NCI-H748 treated with DMSO at 0.1 percent for 48 hours (cell line): ENCODE data around the gene ACTN1.

Experiments used
- DNase-seq: peaks from one replicate; lab custom pipeline; 2025; lab: John Stamatoyannopoulos, UW

ACTN1 gene

DNA sequence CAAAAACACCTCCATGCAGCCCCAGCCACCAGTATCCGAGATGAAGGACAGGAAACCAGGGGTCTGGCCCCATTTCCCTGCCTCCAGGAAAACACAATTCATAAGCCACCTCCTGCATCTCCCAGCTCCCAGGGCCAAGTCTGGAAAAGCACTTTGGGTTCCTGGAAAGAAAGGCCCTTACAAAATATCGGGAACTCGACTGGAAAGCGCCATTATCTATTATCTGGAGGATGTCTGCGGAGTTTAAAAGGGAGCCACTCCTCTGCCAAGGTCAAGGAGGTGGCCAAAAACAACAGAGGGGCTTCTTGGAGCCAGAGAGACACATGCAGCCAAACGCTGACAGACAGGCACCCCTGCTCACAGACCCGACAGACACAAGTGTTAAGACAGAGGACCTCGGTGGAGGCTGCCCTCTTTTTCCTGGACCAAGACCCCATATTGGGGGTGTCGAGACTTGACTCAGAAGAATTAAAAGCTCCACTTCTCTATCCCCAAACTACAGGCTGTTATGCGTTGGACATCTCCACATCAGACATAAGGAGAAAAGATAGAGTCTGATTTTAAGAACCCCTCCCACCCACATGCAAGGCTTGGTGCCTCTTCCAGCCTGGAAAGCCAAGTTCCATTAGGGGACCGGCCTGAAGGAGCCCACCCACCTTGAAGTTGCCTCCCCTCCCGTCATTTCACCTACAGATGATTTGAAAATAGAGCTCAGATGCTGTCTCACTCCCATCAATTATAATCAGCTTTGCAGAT, 9.6 kb downstream of the ACTN1 start:
- DNase-seq, result no peak

DNA sequence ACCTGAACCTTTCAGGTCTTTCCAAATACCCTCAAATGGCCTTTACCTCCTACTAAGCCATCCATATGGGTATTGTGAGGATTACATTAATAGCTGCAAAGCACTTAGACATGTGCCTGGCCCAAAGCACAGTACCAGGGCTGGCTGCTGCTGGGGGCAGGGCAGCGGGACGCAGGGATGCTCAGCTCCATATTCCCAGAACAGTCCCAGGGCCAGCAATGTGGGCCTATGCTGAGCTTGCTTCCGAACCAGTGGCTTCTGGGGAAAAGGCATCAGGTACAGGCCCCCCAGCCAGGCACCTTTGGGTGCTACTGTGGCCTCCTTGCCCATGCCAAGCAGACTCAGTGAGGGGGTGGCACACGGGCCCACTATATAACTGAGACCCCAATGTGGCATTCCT, 10.4 kb downstream of the ACTN1 start:
- no peak for DNase-seq

DNA sequence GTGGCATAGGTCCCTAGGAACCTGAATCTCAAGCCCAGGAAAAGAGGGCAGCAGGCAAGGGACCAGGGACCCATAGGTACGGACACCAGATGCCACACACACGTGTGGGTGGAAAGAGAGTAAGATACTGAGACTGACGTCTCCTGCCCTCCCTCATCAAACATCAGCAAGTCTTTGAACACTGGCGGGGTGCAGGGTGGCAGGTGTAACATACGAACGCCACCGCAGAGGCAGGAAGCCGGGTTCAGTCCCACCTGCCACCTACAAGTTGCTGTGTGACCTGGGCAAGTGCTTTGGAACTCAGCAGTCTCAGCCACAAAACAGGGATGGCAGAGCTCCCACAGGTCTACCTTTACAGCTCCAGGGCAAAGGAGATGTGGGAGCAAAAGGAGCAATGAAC, 11.1 kb downstream of the ACTN1 start:
- no peak for DNase-seq

DNA sequence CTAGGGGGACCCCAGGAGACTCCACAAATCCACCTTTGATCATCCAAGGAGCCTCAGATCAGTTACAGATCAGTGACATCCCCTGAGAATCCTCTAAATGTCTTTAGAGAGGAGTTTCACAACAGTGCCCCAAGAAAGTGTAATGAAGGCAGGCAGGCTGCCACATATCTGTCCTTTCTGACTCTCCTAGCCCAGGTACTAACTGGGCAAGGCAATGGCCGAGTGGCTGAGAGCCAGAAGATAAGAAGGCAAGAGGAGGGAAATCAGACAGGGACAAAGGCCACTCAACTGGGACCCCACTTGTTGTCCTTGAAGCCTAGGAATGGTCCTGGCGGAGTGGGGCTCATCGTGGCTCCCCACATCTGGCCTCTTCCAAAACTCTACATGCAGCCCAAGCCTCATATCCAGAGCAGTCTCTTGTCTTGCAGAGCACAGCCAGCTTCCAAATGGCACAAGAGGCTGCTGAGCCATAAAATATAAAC, 11.6 kb downstream of the ACTN1 start:
- no peak for DNase-seq

DNA sequence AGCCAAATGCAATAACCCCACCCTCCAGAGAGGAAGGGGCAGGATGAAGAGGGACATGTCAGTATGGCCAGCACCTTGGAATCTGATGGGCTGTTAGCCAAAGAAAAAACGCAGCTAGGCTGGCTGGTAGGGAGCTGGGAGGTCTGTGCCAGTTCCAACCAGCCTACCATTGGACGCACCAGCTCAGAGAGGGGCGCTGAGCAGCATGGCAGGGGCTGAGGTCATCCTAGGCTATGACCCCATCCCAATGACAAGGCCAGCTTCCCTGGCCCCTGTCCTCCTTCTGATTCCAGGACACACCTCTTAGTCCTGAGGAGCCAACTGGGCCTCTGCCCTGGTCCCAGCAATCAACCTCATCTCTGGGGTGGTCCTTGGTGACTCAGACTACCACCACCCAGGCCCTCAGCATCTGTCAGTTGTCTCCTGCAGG, 12.2 kb downstream of the ACTN1 start:
- DNase-seq, result no peak

DNA sequence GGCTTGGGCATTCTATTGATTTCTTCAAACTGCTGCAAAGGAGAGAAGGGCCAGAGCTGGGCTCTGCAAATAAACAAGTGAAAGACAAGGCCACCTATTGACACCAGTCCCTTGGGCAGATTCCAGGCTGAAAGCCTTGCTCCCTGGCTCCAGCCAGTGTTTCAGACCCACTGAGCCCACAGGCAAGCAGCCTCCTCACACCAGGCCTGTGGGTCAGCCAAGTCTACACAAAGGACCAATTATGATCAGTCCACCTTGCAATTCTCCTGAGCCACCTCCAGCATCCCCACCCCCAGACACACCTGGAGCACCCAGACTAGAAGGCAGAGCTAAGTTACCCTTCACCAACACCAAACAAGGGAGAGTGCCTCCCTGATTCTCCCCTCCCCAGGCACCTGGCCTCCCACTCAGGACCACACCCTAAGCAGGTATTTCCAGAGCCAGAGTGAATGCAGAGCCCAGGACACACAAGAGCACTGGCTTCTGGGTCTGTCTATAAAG, 13.8 kb downstream of the ACTN1 start:
- DNase-seq, result no peak

DNA sequence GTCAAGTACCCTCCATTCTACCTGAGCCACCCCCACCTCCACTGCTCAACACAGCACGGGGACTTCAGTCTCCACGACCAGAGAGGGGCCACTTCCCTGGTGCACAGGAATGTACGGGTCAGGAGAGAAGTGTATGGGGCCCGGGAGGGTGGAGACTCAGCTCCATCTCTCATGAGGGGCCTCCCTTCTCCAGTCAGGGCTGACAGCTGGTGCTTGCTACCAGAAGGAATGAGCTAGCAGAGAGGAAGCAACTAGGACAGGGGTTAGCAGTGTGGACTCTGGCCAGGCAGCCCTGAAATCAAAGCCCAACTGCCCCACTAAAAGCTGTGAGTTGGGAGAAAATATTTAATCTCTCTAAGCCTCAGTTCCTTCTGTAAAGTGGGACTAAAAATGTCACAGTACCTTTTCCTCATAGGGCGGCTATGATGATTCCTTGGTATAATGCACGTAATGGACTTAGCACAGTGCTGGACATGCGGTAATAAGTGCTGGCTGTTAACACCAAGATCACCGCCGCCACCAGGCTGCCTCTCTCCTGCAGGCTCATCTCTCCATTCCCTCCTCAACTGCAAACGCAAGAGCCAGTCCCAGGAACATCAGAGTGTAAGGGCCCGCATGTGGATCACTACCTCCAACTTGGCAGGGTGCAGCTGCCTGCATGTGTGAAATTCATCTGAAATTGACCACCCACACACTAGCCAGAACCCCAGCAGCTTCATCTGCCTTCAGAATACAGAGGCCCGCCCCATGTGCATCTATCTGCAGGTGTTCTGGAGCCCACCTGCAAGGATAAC, 14.6 kb downstream of the ACTN1 start:
- no peak for DNase-seq

DNA sequence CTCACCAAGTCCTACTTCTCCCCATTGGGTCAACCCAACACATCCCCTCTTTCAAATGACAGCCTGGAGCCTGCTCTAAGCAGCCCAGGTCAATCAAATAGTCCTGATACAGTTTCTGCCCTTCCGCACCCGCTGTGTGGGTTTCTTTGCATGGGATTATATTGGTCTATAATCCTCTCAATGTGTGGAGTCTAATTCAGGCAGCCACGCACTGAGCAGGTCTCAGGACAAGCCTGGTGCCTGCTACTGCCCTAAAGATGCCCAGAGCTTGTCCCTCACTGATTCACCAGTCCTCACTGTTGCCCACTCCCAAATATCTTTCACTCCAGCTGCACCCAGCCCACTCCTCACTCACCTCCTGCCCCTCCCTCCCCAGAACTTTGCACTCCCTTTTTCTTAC, 16.4 kb downstream of the ACTN1 start:
- no peak for DNase-seq

DNA sequence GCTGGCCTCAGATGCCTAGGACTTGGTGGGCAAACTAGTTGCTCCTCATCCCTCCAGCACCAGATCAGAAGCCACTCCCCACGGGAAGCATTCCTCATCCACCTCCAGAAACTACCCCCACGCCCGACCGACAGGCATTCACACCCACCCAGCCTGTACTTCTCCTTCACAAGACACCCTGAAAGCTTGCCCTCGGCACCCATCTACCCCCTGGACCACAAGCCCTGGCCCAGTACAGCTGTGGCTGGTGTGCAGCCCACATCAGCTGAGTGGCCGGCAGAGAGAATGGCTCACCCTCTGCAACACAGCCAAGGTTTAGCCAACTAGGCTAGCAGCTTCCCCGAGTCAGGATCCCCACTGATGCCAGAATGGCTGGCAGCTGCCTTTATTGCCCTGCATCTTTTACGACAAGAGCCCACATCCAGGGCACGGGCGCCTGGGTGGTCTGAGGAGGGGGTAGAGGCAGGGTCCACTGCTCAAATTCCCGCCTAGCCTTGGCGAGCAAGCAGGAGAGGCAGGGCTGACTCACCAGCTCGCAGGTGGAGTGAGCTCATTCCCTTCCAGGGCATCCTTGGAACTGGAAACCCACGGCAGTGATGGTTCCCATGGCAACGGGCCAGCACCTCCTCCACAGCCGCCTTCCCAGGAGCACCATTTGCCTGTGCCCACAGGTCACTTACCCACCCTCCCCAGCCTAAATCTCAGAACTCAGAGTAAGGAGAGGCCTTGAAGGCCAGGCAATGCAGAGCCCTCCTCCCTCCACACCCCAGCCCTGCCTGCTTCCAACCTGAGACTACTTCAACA, 17.1 kb downstream of the ACTN1 start:
- no peak for DNase-seq

DNA sequence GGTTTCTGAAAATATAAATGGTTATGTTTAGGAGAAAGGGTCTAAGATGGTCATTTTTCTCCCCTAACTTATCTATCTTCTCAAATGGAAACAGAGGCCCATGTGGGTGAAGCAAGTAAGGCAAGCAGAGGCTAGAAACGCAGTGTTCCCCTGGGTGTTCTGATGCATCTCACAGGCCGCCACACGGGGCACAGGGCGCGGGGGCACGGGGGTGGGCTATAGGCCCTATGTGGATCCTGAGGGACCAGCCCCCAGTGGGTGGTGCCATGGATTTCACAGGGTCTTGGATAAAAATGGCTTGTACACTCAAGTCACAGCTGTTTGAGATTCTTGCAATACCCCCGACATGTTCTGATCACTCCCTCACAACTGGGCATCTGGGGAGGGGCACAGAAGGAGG, 17.7 kb downstream of the ACTN1 start:
- no peak for DNase-seq

DNA sequence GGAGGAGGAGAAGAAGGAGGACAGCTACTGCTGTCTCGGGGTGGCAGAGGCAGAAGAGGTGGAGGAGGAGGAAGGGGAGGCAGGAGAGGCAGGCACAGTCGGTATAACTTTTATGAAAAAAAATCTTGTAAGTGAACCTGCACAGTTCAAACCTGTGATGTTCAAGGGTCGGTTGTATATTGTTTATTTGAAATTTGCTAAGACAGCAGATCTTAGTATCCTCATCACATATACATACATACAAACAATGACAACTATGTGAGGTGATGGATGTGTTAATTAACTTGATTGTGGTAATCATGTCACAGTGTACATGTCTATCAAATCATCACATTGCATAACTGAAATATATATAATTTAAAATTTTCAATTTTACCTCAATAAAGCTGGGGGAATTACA, 19.0 kb downstream of the ACTN1 start:
- no peak for DNase-seq

DNA sequence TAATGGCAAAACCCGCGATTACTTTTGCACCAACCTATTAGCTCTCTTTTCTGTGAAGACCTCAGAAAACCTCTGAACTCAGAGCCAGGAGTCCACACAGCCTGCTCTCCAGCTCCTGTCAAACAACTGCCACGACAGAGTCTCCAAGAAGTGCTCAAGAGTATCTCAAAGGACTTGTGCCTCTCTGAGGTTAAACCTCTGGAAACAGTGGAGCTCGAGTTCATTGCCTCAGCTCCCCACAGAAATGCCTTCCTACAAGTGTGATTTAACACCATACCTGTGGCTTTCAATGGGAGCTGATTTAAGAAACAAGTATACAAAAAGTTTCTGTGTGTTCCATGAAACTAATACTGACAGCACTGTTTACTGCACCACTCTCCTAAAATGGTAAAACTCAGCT, 20.1 kb downstream of the ACTN1 start:
- no peak for DNase-seq

DNA sequence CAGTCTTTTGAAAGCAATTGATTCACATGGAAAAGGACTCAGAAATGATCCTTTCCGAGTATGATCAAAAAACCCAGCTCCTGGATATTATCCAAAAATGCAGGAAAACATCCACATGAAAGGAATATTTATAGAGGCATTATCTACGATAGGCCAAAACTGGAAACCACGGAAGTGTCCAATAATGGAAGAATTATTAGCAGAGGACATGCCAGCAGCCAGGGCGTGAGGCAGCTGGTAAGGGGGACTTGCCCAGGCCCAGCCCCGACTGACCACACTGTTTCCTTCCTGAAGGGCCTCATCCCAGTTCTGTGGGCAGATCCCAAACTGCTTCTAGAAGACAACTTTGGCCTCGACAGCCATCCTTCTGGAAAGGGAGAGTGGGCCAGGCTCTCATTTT, 20.5 kb downstream of the ACTN1 start:
- DNase-seq, result no peak

DNA sequence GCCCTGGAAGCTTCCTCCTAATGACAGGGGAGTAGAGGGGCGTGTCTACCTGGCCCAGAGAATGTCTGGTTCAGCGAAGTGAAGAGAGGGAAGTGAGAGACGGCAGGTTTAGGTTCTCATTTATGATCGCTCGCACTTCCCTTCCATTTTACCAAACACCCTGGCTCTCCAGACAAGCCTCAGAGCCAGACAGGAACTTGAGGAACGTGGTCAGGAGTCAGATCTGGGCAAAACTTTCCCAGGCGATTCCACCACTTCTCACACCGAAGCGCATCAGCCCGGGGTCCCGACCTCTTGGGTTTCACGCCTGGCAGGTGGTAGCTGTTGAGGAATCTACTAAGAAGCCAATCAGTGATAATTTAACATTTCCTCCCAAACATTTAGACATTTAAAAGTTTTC, 21.3 kb downstream of the ACTN1 start:
- DNase-seq, result no peak

DNA sequence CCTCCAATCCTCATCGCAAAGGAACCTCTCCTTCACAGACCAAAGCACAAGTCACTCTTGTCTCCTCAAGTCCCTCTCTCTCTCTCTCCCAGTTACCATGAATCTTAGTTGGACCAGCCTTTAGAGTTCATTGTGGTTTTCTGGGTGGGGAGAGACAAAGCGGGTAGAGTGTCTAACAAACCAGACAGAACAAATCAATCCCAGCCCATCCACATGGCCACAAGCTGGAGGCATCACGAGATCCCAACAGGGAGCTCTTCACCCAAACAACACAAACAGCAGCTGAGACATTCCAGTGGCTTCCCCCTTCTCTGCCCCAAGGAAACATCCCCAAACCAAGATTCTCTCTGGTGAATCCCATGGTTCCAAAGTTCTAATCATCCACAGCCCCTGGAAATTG, 22.4 kb downstream of the ACTN1 start:
- DNase-seq, result no peak

DNA sequence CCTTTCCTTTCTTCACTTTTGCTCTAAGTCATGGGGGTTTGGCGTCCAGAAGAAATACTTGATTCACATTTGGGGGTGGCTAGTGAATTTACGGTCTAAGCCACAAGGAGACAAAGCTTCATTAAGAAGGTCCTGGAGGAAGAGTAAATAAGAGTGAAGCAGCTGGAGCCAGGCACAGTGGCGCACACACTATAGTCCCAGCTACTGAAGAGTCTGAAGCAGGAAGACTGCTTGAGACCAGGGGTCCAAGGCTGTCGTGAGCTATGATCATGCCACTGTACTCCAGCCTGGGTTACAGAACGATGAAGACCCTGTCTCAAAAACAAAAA, 23.3 kb downstream of the ACTN1 start:
- DNase-seq, result no peak

DNA sequence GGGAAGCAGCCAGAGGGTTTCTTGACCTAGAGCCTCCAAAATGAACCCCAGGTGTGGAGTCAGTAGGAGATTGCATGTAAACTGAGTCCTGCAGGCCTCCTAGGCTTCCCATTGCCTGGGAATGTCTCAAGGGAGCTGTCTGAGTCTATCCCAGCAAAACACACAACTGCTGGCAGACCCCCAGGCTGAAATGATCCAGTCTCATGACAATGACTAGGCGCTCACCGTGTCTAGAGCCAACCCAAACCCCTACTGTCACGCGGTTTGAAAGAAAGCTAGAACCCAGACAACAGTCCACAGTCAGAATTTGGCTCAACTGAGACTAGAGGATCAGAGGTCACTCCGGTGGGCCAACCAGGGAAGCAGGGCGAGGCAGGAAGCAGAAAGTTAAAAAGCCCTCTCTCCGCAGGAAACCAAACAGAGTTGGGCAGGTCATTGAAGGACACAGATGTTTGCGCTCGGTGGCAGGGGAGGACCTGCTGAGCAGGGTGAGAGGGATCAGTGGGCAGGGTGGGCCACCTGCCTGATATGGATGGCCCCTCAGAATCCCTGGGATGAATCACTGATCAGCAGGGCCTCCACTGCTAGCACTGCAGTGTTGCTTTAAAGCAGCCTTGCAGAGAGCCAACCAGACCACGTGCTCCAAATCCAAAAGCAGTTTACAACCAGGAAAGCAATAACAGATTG, 23.8 kb downstream of the ACTN1 start:
- DNase-seq, result no peak

DNA sequence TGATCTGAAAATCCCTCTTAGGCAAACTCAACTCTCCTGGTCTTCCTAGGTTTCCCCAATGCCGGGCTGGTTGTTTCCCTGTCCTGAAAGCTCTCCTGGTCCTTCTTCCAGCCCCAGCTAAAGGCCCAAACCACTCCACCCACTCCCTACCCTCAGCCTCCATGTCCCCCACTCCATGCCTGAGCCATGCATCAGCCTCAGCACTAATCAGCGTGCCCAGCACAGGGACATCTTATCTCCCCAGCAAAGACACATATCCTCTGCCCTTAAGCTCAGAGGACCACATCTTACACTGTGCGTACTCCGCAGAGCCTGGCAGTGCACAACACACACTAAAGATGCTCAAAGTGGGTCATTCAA, 25.9 kb downstream of the ACTN1 start:
- no peak for DNase-seq

DNA sequence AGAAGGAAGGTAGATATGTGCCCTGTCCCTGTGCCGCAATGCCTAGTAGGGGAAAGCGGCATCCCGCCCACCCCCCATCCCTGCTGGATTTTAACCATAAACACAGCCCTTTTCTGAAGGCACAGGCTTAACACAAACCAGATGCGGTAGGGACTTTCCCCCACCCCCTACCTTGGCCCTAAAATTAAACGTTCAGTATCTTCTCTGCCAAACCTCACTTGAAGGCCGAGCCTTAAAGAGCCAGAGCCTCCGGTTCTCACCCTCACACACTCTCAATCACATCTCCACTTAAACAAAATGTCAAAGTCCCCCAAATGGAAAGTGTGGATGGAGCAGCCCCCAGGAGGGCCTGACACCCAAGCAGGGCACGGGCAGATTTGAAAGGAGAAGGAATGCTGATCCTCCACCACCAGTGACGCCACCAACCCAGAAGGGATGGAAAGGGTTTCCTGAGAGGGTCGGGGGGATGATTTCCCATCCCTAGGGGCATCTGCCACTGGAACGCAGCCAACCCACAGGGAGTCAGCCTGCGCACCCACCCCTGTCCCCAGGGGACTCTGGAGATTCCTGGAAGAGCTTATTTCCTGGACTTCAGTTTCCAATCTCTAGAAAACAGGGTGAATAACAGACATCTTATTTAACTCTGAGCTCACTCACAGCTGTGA, 26.4 kb downstream of the ACTN1 start:
- DNase-seq, result no peak

DNA sequence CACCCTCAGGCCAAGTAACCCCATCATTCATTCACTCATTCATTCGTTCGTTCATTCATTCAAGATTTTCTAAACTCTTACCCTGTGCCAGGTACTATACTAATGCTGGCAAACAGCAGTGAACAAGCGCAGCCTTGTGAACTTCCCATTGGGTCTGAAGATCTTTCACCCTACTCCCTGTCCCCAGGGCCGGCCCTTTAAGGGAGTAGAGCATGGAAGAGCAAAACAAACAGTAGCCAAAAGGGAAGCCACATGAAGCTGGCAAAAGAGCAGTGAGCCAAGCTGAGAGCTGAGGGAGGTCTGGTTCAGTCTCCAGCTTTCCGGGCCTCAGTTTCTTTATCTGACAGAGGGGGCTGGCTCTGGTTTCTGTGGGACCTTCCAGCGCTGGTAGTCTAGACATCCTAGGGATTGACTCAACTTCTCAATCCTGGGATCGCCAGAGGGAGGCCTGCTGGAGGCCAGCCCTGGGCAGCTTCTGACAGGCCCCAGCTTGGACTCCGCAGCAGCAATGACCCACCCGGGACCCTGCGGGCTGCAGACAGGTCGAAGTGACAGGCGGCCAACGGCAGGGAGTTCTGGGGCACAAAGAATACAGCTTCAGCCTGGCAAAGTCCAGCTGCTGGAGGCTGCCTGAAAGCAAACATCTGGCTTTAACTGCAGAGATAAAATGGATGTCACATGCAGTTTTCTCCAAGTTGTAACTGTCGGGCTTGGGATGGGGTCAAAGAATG, 27.1 kb downstream of the ACTN1 start:
- DNase-seq, result no peak
